DND-41 (cell line): ENCODE results near the gene CBLN2.

ENCODE experiments used
- ATAC-seq: fragments of 200-7000 bp; cut with Tn5 transposase; 3 replicates; pipeline ENCODE4 v1.9.1; 2021; ENCODE audit warnings: low read depth; ENCODE audit not compliant: insufficient read depth
- DNase-seq: peaks from one replicate; pipeline ENCODE4 v3.0.0-alpha.2; 2020
- H2AFZ ChIP-seq: 2 replicates; pipeline ENCODE4 v1.6.0; 2012; ENCODE audit warnings: low read depth, low read length
- H3K27ac ChIP-seq: 2 replicates; pipeline ENCODE4 v1.5.1; 2012; ENCODE audit warnings: low read length, inconsistent platforms
- H3K27me3 ChIP-seq: fragments of 200-600 bp; sonication (generic); 2 replicates; pipeline ENCODE4 v1.6.0; 2012; ENCODE audit warnings: low read length, mild to moderate bottlenecking, inconsistent platforms; ENCODE audit not compliant: insufficient read depth, poor library complexity
- H3K36me3 ChIP-seq: 2 replicates; pipeline ENCODE4 v1.5.1; 2012; ENCODE audit warnings: low read length, inconsistent platforms; ENCODE audit not compliant: insufficient read depth
- H3K4me1 ChIP-seq: 2 replicates; pipeline ENCODE4 v1.5.1; 2012; ENCODE audit warnings: mild to moderate bottlenecking, low read length; ENCODE audit not compliant: insufficient read depth
- H3K4me2 ChIP-seq: 2 replicates; pipeline ENCODE4 v1.6.0; 2012; ENCODE audit warnings: mild to moderate bottlenecking, moderate library complexity, low read length, inconsistent platforms; ENCODE audit not compliant: insufficient read depth
- H3K4me3 ChIP-seq, 2 experiments: fragments of 200-600 bp in 1 of 2; shearing (Covaris generic) in 1 of 2; 2 replicates each; pipeline ENCODE4 v1.5.1; 2012 to 2016; ENCODE audit warnings: inconsistent platforms in 2 of 2, low read length in 2 of 2, mild to moderate bottlenecking in 2 of 2, low read depth in 1 of 2, moderate library complexity in 1 of 2
- H3K79me2 ChIP-seq: 2 replicates; pipeline ENCODE4 v1.6.0; 2012; ENCODE audit warnings: low read length, inconsistent platforms; ENCODE audit not compliant: insufficient read depth
- H3K9ac ChIP-seq: 2 replicates; pipeline ENCODE4 v1.6.0; 2012; ENCODE audit warnings: low read depth, mild to moderate bottlenecking, inconsistent platforms, low read length, moderate library complexity
- H3K9me3 ChIP-seq: 2 replicates; pipeline ENCODE4 v1.5.1; 2012; ENCODE audit warnings: low read length, moderate library complexity, mild to moderate bottlenecking, inconsistent platforms; ENCODE audit not compliant: insufficient read depth, severe bottlenecking
- H4K20me1 ChIP-seq: 2 replicates; pipeline ENCODE4 v1.6.0; 2012; ENCODE audit warnings: low read length; ENCODE audit not compliant: insufficient read depth
- CTCF ChIP-seq: IDR thresholded peaks from 2 replicates; pipeline ENCODE4 v1.5.1; 2012; ENCODE audit warnings: borderline replicate concordance, low read length, moderate library complexity, mild to moderate bottlenecking; ENCODE audit not compliant: poor library complexity, severe bottlenecking; ENCODE audit errors: extremely low read depth
- EZH2 ChIP-seq: IDR thresholded peaks from 3 replicates; pipeline ENCODE4 v1.6.1; 2012; ENCODE audit warnings: borderline replicate concordance, low read depth, mild to moderate bottlenecking, moderate library complexity, low read length, inconsistent platforms; ENCODE audit not compliant: severe bottlenecking

The CBLN2 gene

GRCh38 chr18:72504866-72505265 lies 39.3 kb downstream of the CBLN2 start:
- Histone ChIP-seq H3K79me2 (no peaks in the 10 kb centered on the region), H3K27me3 (no peaks in the 10 kb centered on the region), H3K4me2 (no peak overlapping the region), H4K20me1 (no peaks in the 10 kb centered on the region), H3K4me3 (no peak overlapping the region), H3K4me1 (peaks cover 4% of the 10 kb centered on the region; the same call in 1 of the 2 replicates), H2AFZ (no peak overlapping the region), H3K9ac (no peak overlapping the region), H3K36me3 (no peaks in the 10 kb centered on the region), H3K27ac (no peak overlapping the region), H3K9me3 (no peaks in the 10 kb centered on the region)
- TF ChIP-seq EZH2 = no peak
- no peak for TF ChIP-seq CTCF
- ATAC-seq = no peak
- DNase-seq = no peak

- Histone ChIP-seq H3K27ac (no peak overlapping the region), H4K20me1 (no peaks in the 10 kb centered on the region), H3K4me2 (no peak overlapping the region), H3K4me1 (no peaks in the 10 kb centered on the region), H3K79me2 (no peaks in the 10 kb centered on the region), H3K9ac (no peak overlapping the region), H2AFZ (no peak overlapping the region), H3K4me3 (no peak overlapping the region), H3K27me3 (no peaks in the 10 kb centered on the region), H3K36me3 (no peaks in the 10 kb centered on the region), H3K9me3 (no peaks in the 10 kb centered on the region)
- no peak for DNase-seq
- no peak for TF ChIP-seq EZH2
- no peak for TF ChIP-seq CTCF
- ATAC-seq = no peak
Observed at GRCh38 chr18:72502671-72503431, 41.3 kb downstream of the CBLN2 start.

- Histone ChIP-seq H3K9ac (no peak overlapping the region), H2AFZ (no peak overlapping the region), H3K27me3 (no peaks in the 10 kb centered on the region), H3K4me3 (no peak overlapping the region), H3K9me3 (no peaks in the 10 kb centered on the region), H3K4me2 (no peak overlapping the region), H4K20me1 (no peaks in the 10 kb centered on the region), H3K27ac (no peak overlapping the region), H3K79me2 (no peaks in the 10 kb centered on the region), H3K4me1 (no peaks in the 10 kb centered on the region), H3K36me3 (no peaks in the 10 kb centered on the region)
- ATAC-seq = no peak
- no peak for TF ChIP-seq CTCF
- no peak for TF ChIP-seq EZH2
- DNase-seq = no peak
Observed at GRCh38 chr18:72492497-72492896, 51.6 kb downstream of the CBLN2 start.
